Measurements from ENCODE around the gene ANKRD60.

The ANKRD60 gene

GRCh38 chr20:58228103-58228483 lies 360 bp downstream of the ANKRD60 start:
- peak overlapping the region; percentile 52 for H3K4me3 ChIP-seq (ENCODE audit: low read depth, low read length)
- no peak for TF ChIP-seq CTCF (IDR thresholded peaks at IDR 0.05; ENCODE audit: insufficient read depth, low read length, missing control alignments)
- POLR2A ChIA-PET, result no interaction called here

GRCh38 chr20:58227391-58228102 lies 906 bp downstream of the ANKRD60 start:
- ChIA-PET POLR2A (no interaction called here), CTCF (interaction anchor here (1.8 to 9.0 kb wide), 2 partner anchors 8 to 15 kb away, joined by 4 to 96 read pairs; no protein-coding TSS in a partner anchor)
- no peak for DNase-seq (ENCODE audit: low read depth, low spot score)
- no peak overlapping the region for H3K4me3 ChIP-seq (ENCODE audit: low read depth, low read length)
- no peak for TF ChIP-seq CTCF (IDR thresholded peaks at IDR 0.05; ENCODE audit: insufficient read depth, low read length, missing control alignments)

More at GRCh38 chr20:58228103-58228483, 360 bp downstream of the ANKRD60 start:
- no peak for DNase-seq (ENCODE audit: low read depth, low spot score)
- CTCF ChIA-PET, result no interaction called here

- CTCF ChIA-PET, result interaction anchor here (0.8 to 9.0 kb wide), 5 partner anchors 9 to 222 kb away, joined by 3 to 96 read pairs (median 5); no protein-coding TSS in a partner anchor
- POLR2A ChIA-PET, result no interaction called here
These were observed 2.8 kb downstream of the ANKRD60 start for GRCh38 chr20:58225452-58226200.

GRCh38 chr20:58224974-58225373 lies 3.5 kb downstream of the ANKRD60 start:
- CTCF ChIA-PET, result interaction anchor here (0.8 to 9.0 kb wide), 4 partner anchors 9 to 223 kb away, joined by 3 to 96 read pairs (median 11); no protein-coding TSS in a partner anchor
- TF ChIP-seq CTCF (IDR thresholded peaks at IDR 0.05; ENCODE audit: insufficient read depth, low read length, missing control alignments), result no peak
- POLR2A ChIA-PET, result no interaction called here
- no peak for DNase-seq (ENCODE audit: low read depth, low spot score)
- no peak overlapping the region for H3K4me3 ChIP-seq (ENCODE audit: low read depth, low read length)

More at GRCh38 chr20:58225452-58226200, 2.8 kb downstream of the ANKRD60 start:
- no peak for TF ChIP-seq CTCF (IDR thresholded peaks at IDR 0.05; ENCODE audit: insufficient read depth, low read length, missing control alignments)
- H3K4me3 ChIP-seq (ENCODE audit: low read depth, low read length), result no peak overlapping the region
- DNase-seq (ENCODE audit: low read depth, low spot score), result no peak

- no peak overlapping the region for H3K4me3 ChIP-seq (ENCODE audit: low read depth, low read length)
- ChIA-PET POLR2A (no interaction called here), CTCF (interaction anchor here (3.4 to 9.0 kb wide), 2 partner anchors 11 to 12 kb away, joined by 17 to 96 read pairs; no protein-coding TSS in a partner anchor)
- no peak for TF ChIP-seq CTCF (IDR thresholded peaks at IDR 0.05; ENCODE audit: insufficient read depth, low read length, missing control alignments)
- no peak for DNase-seq (ENCODE audit: low read depth, low spot score)
These were observed 4.4 kb downstream of the ANKRD60 start for GRCh38 chr20:58224097-58224496.

- ChIA-PET CTCF (interaction anchor here (2.1 to 9.0 kb wide), 3 partner anchors 12 to 224 kb away, joined by 4 to 96 read pairs (median 17); no protein-coding TSS in a partner anchor), POLR2A (no interaction called here)
- no peak for DNase-seq (ENCODE audit: low read depth, low spot score)
- no peak overlapping the region for H3K4me3 ChIP-seq (ENCODE audit: low read depth, low read length)
- TF ChIP-seq CTCF (IDR thresholded peaks at IDR 0.05; ENCODE audit: insufficient read depth, low read length, missing control alignments), result no peak
These were observed 5.0 kb downstream of the ANKRD60 start for GRCh38 chr20:58223358-58223941.
